H1 (cell line): Measurements from ENCODE around the gene GALNT1.

Source experiments
- BRCA1 ChIP-seq: IDR thresholded peaks from 2 replicates; pipeline ENCODE4 v1.6.1; 2012; ENCODE audit warnings: low read depth, low read length, improper control_type of control experiment
- CBX8 ChIP-seq: fragments of 300-800, 300-1000 bp; sonication (generic); IDR thresholded peaks from 2 replicates; pipeline ENCODE4 v1.7.1; 2016; ENCODE audit warnings: low read depth, low read length, borderline replicate concordance
- EP300 ChIP-seq, 2 experiments: IDR thresholded peaks; 1 replicate in 1 of 2; 2 replicates in 1 of 2; pipeline ENCODE4 v1.6.1; 2011 to 2012; ENCODE audit warnings: low read depth in 2 of 2, low read length in 2 of 2, mild to moderate bottlenecking in 2 of 2, borderline replicate concordance in 1 of 2, inconsistent platforms in 1 of 2, moderate library complexity in 1 of 2
- POLR2AphosphoS5 ChIP-seq: IDR thresholded peaks from 2 replicates; pipeline ENCODE4 v1.6.1; 2011; ENCODE audit warnings: low read depth, low read length
- SP4 ChIP-seq: IDR thresholded peaks from 2 replicates; pipeline ENCODE4 v1.6.1; 2012; ENCODE audit warnings: low read length, inconsistent platforms
- SRF ChIP-seq: IDR thresholded peaks from 2 replicates; pipeline ENCODE4 v1.6.1; 2011; ENCODE audit warnings: mild to moderate bottlenecking, low read depth, low read length, moderate library complexity
- TF ChIP-seq, protein P1 (sequence below), 3 experiments: IDR thresholded peaks; 1 replicate in 2 of 3; 2 replicates in 1 of 3; pipeline versions ENCODE4 v1.5.1 to v1.6.1; 2011; ENCODE audit warnings: low read length in 3 of 3, mild to moderate bottlenecking in 3 of 3, inconsistent platforms in 2 of 3, low read depth in 1 of 3, moderate library complexity in 1 of 3; ENCODE audit not compliant: insufficient read depth in 1 of 3; ENCODE audit errors: control extremely low read depth in 1 of 3
- TF ChIP-seq, protein P2 (sequence below): IDR thresholded peaks from 2 replicates; pipeline ENCODE4 v1.6.1; 2011; ENCODE audit warnings: low read depth, mild to moderate bottlenecking, low read length; ENCODE audit not compliant: insufficient read depth

DNA sequence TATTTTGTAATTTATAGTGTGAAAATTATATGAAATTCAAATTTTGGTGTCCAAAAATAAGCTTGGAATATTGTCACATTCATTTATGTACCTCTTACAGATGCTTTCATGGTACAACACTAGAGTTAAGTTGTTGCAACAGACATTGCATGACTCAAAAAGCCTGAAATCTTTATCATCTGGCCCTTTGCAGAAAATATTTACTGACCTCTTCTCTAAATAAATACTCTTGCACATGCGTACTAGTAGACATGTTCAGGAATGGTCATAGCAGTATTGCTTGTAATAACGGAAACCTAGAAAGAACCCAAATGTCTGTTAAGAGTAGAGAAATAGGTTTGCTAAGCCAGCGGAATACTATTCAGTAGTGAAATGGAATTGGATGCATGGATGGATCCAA is 60.4 kb downstream of the GALNT1 start:
- TF ChIP-seq POLR2AphosphoS5 (no peak), SRF (no peak), BRCA1 (no peak), CBX8 (no peak), SP4 (no peak), EP300 (IDR thresholded peaks at IDR 0.05; ENCODE audit: borderline replicate concordance in 1 of 2, low read depth in 2 of 2, low read length in 2 of 2) (no peak)
- TF ChIP-seq, protein P1, sequence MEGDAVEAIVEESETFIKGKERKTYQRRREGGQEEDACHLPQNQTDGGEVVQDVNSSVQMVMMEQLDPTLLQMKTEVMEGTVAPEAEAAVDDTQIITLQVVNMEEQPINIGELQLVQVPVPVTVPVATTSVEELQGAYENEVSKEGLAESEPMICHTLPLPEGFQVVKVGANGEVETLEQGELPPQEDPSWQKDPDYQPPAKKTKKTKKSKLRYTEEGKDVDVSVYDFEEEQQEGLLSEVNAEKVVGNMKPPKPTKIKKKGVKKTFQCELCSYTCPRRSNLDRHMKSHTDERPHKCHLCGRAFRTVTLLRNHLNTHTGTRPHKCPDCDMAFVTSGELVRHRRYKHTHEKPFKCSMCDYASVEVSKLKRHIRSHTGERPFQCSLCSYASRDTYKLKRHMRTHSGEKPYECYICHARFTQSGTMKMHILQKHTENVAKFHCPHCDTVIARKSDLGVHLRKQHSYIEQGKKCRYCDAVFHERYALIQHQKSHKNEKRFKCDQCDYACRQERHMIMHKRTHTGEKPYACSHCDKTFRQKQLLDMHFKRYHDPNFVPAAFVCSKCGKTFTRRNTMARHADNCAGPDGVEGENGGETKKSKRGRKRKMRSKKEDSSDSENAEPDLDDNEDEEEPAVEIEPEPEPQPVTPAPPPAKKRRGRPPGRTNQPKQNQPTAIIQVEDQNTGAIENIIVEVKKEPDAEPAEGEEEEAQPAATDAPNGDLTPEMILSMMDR (IDR thresholded peaks at IDR 0.05; ENCODE audit: control extremely low read depth in 1 of 3, insufficient read depth in 1 of 3, low read depth in 1 of 3, low read length in 3 of 3): no peak
- TF ChIP-seq, protein P2, sequence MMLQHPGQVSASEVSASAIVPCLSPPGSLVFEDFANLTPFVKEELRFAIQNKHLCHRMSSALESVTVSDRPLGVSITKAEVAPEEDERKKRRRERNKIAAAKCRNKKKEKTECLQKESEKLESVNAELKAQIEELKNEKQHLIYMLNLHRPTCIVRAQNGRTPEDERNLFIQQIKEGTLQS: no peak
